Omental fat pad (tissue), 4 donors: ENCODE measurements around the gene TMEFF2. TPM values are rescaled to one million over a fixed set of nuclear protein-coding genes. Genes with fewer than 3 reads are reported as not detected.

Experiments
- ATAC-seq: fragments of 150-250 bp; one replicate; pipeline ENCODE4 v1.9.1; 2016; ENCODE audit warnings: mild to moderate bottlenecking, moderate library complexity; ENCODE audit not compliant: low FRiP score
- DNase-seq: peaks from one replicate; pipeline ENCODE4 v3.0.0-alpha.2; 2019; ENCODE audit warnings: low spot score
- total RNA-seq, 4 donors: library from RNA; depleted of rRNA; stranded (reverse); fragments of >200 nt; gene quantifications; one replicate each; pipeline ENCODE4 v1.1.0, GENCODE V29; 2016
- TF ChIP-seq, protein P1 (sequence below), 3 donors: fragments of 450-650 bp; IDR thresholded peaks; one replicate each; pipeline ENCODE4 v1.5.1; 2016 to 2017; ENCODE audit warnings: antibody characterized with exemption in 3 of 3, mild to moderate bottlenecking in 3 of 3, moderate library complexity in 2 of 3

TMEFF2 gene
- total RNA-seq, 4 donors from 2014 or later, result not detected

DNA sequence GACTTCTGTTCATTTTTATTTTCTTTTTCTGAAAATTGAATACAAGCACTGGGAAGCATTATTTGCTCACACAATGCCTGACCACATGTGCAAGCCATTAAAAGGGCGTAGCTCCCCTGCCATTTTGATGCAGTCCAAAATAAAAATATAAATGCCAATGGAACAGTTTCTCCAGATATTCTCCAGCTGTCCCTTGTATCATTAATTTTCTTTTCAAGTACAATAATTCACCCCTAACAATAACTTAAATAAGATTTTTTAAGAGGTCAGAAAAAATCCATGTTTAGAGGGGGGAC, 168.0 kb downstream of the TMEFF2 start:
- ATAC-seq (no peak), DNase-seq (no peak)
- TF ChIP-seq, protein P1, sequence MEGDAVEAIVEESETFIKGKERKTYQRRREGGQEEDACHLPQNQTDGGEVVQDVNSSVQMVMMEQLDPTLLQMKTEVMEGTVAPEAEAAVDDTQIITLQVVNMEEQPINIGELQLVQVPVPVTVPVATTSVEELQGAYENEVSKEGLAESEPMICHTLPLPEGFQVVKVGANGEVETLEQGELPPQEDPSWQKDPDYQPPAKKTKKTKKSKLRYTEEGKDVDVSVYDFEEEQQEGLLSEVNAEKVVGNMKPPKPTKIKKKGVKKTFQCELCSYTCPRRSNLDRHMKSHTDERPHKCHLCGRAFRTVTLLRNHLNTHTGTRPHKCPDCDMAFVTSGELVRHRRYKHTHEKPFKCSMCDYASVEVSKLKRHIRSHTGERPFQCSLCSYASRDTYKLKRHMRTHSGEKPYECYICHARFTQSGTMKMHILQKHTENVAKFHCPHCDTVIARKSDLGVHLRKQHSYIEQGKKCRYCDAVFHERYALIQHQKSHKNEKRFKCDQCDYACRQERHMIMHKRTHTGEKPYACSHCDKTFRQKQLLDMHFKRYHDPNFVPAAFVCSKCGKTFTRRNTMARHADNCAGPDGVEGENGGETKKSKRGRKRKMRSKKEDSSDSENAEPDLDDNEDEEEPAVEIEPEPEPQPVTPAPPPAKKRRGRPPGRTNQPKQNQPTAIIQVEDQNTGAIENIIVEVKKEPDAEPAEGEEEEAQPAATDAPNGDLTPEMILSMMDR (IDR thresholded peaks at IDR 0.05), result no peak

DNA sequence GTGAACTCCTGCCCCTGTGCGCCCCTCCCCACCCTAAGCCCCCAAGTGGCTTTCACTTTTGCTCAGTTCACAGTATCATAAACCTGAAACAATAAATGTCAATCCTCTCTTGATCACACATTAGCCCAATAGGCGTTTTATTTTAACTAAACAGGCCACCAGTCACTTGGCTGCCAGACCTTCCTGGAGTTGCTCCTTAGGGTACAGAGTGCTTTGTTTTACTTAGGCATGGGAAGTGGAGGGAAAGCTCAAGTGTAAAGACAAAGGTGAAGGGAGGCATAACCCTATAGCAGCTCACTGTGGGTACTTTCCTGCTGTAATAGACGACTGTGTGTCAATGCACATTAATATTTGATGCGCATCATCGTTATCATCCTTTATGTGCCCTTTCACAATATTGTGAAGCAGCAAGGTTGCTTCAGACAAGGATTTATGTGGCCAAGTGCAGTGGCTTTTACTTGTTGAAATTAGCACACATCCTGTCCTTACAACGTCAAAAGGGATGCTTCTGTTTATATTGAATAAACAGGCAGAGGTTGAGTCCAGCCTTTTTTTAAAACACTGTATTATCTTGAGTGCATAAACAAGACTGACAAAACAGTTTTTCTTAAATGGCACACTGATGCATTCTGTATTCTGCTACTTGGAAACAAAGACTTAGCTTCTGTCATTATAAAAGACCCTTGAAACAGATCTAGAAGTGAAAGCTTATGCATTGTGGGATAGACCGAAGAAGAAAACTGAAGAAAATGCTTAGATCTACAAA, 168.5 kb downstream of the TMEFF2 start:
- ATAC-seq, result no peak
- DNase-seq, result no peak
- TF ChIP-seq, protein P1 (IDR thresholded peaks at IDR 0.05), result no peak

DNA sequence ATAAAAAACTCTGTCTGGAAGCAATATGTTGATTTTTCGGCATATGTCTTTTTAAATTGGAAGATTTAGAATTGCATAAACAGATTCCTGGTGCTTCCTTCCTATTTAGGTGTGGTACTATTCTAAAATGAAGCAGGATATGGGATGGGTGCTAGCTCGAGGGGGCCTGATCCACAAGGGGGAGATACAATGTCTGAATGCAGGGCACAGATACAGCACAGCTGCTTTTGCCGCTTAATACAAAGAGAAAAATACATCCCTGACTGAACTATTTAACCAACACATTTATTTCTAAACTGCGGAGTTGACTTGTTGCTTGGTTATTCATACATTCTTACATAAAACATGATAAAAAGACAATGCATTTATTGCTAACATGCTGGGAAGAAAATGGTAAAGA, 169.1 kb downstream of the TMEFF2 start:
- ATAC-seq, result no peak
- TF ChIP-seq, protein P1 (IDR thresholded peaks at IDR 0.05), result no peak

GRCh38 chr2:192023006-192023405, 171.7 kb downstream of the TMEFF2 start:
- TF ChIP-seq, protein P1 (IDR thresholded peaks at IDR 0.05), result no peak
- DNase-seq (no peak), ATAC-seq (no peak)

More for the DNA sequence above, 169.1 kb downstream of the TMEFF2 start:
- DNase-seq, result no peak

- TF ChIP-seq, protein P1 (IDR thresholded peaks at IDR 0.05), result no peak
- ATAC-seq (no peak), DNase-seq (no peak)
Observed at GRCh38 chr2:192017844-192018243, 176.9 kb downstream of the TMEFF2 start.

DNA sequence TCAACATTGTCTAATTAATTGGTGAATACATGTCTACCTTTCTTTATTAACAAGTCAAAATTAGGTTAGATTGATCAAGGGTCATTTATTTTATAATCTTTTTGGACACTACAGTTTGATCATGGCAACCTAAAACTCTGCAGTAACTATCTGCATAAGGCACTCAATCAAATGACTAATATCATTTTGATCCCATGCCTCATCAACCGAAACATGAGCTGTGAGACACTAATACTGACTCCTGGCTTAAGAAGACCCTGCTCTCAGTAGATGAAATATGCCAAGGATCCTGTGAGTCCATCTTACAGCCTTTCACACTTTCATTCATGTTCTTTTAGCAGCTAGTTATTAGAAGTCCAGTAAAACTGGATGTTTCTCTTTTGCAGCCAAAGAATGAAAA, 178.5 kb downstream of the TMEFF2 start:
- TF ChIP-seq, protein P1 (IDR thresholded peaks at IDR 0.05), result no peak
- ATAC-seq, result no peak
- no peak for DNase-seq

- DNase-seq (no peak), ATAC-seq (no peak)
- TF ChIP-seq, protein P1 (IDR thresholded peaks at IDR 0.05), result no peak
Observed at GRCh38 chr2:192013211-192013610, 181.5 kb downstream of the TMEFF2 start.
